Measurements from ENCODE around the gene RGS5. TPM values are rescaled to one million over a fixed set of nuclear protein-coding genes. Genes with fewer than 3 reads are reported as not detected.

The RGS5 gene
- total RNA-seq, 1 experiment from 2014 or later = 14.1 TPM

GRCh38 chr1:163107655-163108054 is 95.1 kb downstream of the RGS5 start:
- no peak for DNase-seq (ENCODE audit: unreplicated experiment)
- intact Hi-C loops (cut with micrococcal nuclease) = no loop called here
- no peak overlapping the region for H3K4me3 Mint-ChIP-seq (ENCODE audit: unreplicated experiment)
- ChIA-PET POLR2A (interaction anchor here (0.7 kb wide), 1 partner anchor 554 kb away, joined by 3 read pairs; no protein-coding TSS in a partner anchor), CTCF (interaction anchor here (0.6 to 3.1 kb wide), 6 partner anchors 13 to 254 kb away, joined by 3 to 15 read pairs (median 4); no protein-coding TSS in a partner anchor)
- no TSS peak for BruUV-seq (replicated peaks)
- H3K27ac Mint-ChIP-seq (ENCODE audit: low read depth, unreplicated experiment) = no peak overlapping the region
- H3K36me3 Mint-ChIP-seq (ENCODE audit: insufficient read depth, unreplicated experiment) = no peaks in the 10 kb centered on the region
- no peaks in the 10 kb centered on the region for H3K4me1 Mint-ChIP-seq (ENCODE audit: insufficient read depth, unreplicated experiment)
- no peak for TF ChIP-seq CTCF (IDR thresholded peaks at IDR 0.05; ENCODE audit: unreplicated experiment)
- no peaks in the 10 kb centered on the region for H3K27me3 Mint-ChIP-seq (ENCODE audit: insufficient read depth, unreplicated experiment)
- H3K9me3 Mint-ChIP-seq (ENCODE audit: unreplicated experiment) = no peaks in the 10 kb centered on the region

GRCh38 chr1:163106364-163106987 is 96.2 kb downstream of the RGS5 start:
- H3K36me3 Mint-ChIP-seq (ENCODE audit: insufficient read depth, unreplicated experiment) = no peaks in the 10 kb centered on the region
- no peak overlapping the region for H3K27ac Mint-ChIP-seq (ENCODE audit: low read depth, unreplicated experiment)
- no peak overlapping the region for H3K4me3 Mint-ChIP-seq (ENCODE audit: unreplicated experiment)
- peak; percentile 18 for DNase-seq (ENCODE audit: unreplicated experiment)
- no peak for TF ChIP-seq CTCF (IDR thresholded peaks at IDR 0.05; ENCODE audit: unreplicated experiment)
- POLR2A ChIA-PET = interaction anchor here (1.2 kb wide), 1 partner anchor 12 kb away, joined by 3 read pairs; no protein-coding TSS in a partner anchor
- H3K27me3 Mint-ChIP-seq (ENCODE audit: insufficient read depth, unreplicated experiment) = no peaks in the 10 kb centered on the region
- no TSS peak for BruUV-seq (replicated peaks)
- intact Hi-C loops (cut with micrococcal nuclease) = no loop called here
- H3K9me3 Mint-ChIP-seq (ENCODE audit: unreplicated experiment) = no peaks in the 10 kb centered on the region
- CTCF ChIA-PET = interaction anchor here (0.7 to 3.1 kb wide), 3 partner anchors 17 to 45 kb away, joined by 3 to 15 read pairs (median 4); no protein-coding TSS in a partner anchor
- H3K4me1 Mint-ChIP-seq (ENCODE audit: insufficient read depth, unreplicated experiment) = no peaks in the 10 kb centered on the region

GRCh38 chr1:163104385-163105099 is 98.2 kb downstream of the RGS5 start:
- DNase-seq (ENCODE audit: unreplicated experiment) = no peak
- ChIA-PET POLR2A (interaction anchor here (0.6 kb wide), 1 partner anchor 1629 kb away, joined by 3 read pairs; no protein-coding TSS in a partner anchor), CTCF (interaction anchor here (1.6 kb wide), 1 partner anchor 226 kb away, joined by 3 read pairs; no protein-coding TSS in a partner anchor)
- Mint-ChIP-seq H3K36me3 (ENCODE audit: insufficient read depth, unreplicated experiment) (no peaks in the 10 kb centered on the region), H3K4me3 (ENCODE audit: unreplicated experiment) (no peak overlapping the region), H3K9me3 (ENCODE audit: unreplicated experiment) (no peaks in the 10 kb centered on the region), H3K4me1 (ENCODE audit: insufficient read depth, unreplicated experiment) (no peaks in the 10 kb centered on the region), H3K27me3 (ENCODE audit: insufficient read depth, unreplicated experiment) (no peaks in the 10 kb centered on the region), H3K27ac (ENCODE audit: low read depth, unreplicated experiment) (no peak overlapping the region)
- intact Hi-C loops (cut with micrococcal nuclease) = loop anchor here (5.0 kb wide), 1 partner anchor 33 kb away; no protein-coding TSS in a partner anchor
- TF ChIP-seq CTCF (IDR thresholded peaks at IDR 0.05; ENCODE audit: unreplicated experiment) = no peak
- BruUV-seq (replicated peaks) = no TSS peak

- no peaks in the 10 kb centered on the region for H3K27me3 Mint-ChIP-seq (ENCODE audit: insufficient read depth, unreplicated experiment)
- TF ChIP-seq CTCF (IDR thresholded peaks at IDR 0.05; ENCODE audit: unreplicated experiment) = no peak
- CTCF ChIA-PET = interaction anchor here (0.6 to 1.6 kb wide), 3 partner anchors 30 to 254 kb away, joined by 3 to 6 read pairs (median 3); no protein-coding TSS in a partner anchor
These were observed 100.1 kb downstream of the RGS5 start for GRCh38 chr1:163102590-163102989.

More at GRCh38 chr1:163102590-163102989, 100.1 kb downstream of the RGS5 start:
- Mint-ChIP-seq H3K27ac (ENCODE audit: low read depth, unreplicated experiment) (no peak overlapping the region), H3K4me3 (ENCODE audit: unreplicated experiment) (no peak overlapping the region), H3K9me3 (ENCODE audit: unreplicated experiment) (no peaks in the 10 kb centered on the region), H3K36me3 (ENCODE audit: insufficient read depth, unreplicated experiment) (no peaks in the 10 kb centered on the region), H3K4me1 (ENCODE audit: insufficient read depth, unreplicated experiment) (no peaks in the 10 kb centered on the region)
- no TSS peak for BruUV-seq (replicated peaks)
- intact Hi-C loops (cut with micrococcal nuclease) = loop anchor here (5.0 kb wide), 1 partner anchor 35 kb away; no protein-coding TSS in a partner anchor
- POLR2A ChIA-PET = no interaction called here
- DNase-seq (ENCODE audit: unreplicated experiment) = no peak
